WTC11 (cell line): ENCODE measurements around the gene ACP4. TPM values are rescaled to one million over a fixed set of nuclear protein-coding genes. Genes with fewer than 3 reads are reported as not detected.

Source experiments
- ATAC-seq: fragments of 200-7000 bp; cut with Tn5 transposase; 2 replicates; pipeline ENCODE4 v1.10.0; 2021; ENCODE audit warnings: mild to moderate bottlenecking, moderate library complexity
- CTCF ChIA-PET: fragments of 300-600 bp; sonication (Branson Sonifier 250); formaldehyde crosslinking; loops from one replicate; lab custom pipeline; 2021; ENCODE audit warnings: antibody characterized with exemption; lab: Charles Lee
- POLR2A ChIA-PET: fragments of 350-600 bp; sonication (Branson Sonifier 250); formaldehyde crosslinking; loops from one replicate; lab custom pipeline; 2021; ENCODE audit warnings: antibody characterized with exemption; lab: Charles Lee
- DNase-seq: peaks from one replicate; pipeline ENCODE4 v3.0.0; 2021; ENCODE audit warnings: low spot score
- H3K27ac Mint-ChIP-seq: 2 replicates; pipeline ENCODE4 v1.8.0; 2021; ENCODE audit warnings: mixed read lengths
- H3K27me3 Mint-ChIP-seq: 2 replicates; pipeline ENCODE4 v1.8.0; 2021; ENCODE audit warnings: low read depth, mild to moderate bottlenecking, moderate library complexity, mixed read lengths
- H3K36me3 Mint-ChIP-seq: 2 replicates; pipeline ENCODE4 v1.8.0; 2021; ENCODE audit warnings: mixed read lengths
- H3K4me1 Mint-ChIP-seq: 2 replicates; pipeline ENCODE4 v1.8.0; 2022; ENCODE audit warnings: mixed read lengths
- H3K4me3 Mint-ChIP-seq: 2 replicates; pipeline ENCODE4 v1.8.0; 2021; ENCODE audit warnings: mild to moderate bottlenecking, moderate library complexity, mixed read lengths
- H3K9me3 Mint-ChIP-seq: 2 replicates; pipeline ENCODE4 v1.8.0; 2021; ENCODE audit warnings: mixed read lengths
- AR ChIP-seq: fragments of 250-450 bp; sonication (Bioruptor Pico); IDR thresholded peaks from 2 replicates; pipeline ENCODE4 v1.9.0; 2021; ENCODE audit warnings: mild to moderate bottlenecking
- ATF3 ChIP-seq: sonication (generic); formaldehyde crosslinking; conservative IDR thresholded peaks from 2 replicates; pipeline ENCODE4 v1.8.1; 2022; ENCODE audit warnings: mild to moderate bottlenecking, missing genetic modification reagents
- ATF6 ChIP-seq: sonication (generic); formaldehyde crosslinking; IDR thresholded peaks from 2 replicates; pipeline ENCODE4 v1.8.1; 2023; ENCODE audit warnings: mild to moderate bottlenecking, missing genetic modification reagents
- CBFB ChIP-seq: sonication (generic); formaldehyde crosslinking; IDR thresholded peaks from 2 replicates; pipeline ENCODE4 v1.8.1; 2022; ENCODE audit warnings: mild to moderate bottlenecking, low read depth, missing genetic modification reagents
- ETV6 ChIP-seq: sonication (generic); formaldehyde crosslinking; IDR thresholded peaks from 2 replicates; pipeline ENCODE4 v1.8.1; 2022; ENCODE audit warnings: mild to moderate bottlenecking, missing genetic modification reagents
- GABPB1 ChIP-seq: sonication (generic); formaldehyde crosslinking; IDR thresholded peaks from 2 replicates; pipeline ENCODE4 v1.8.1; 2023; ENCODE audit warnings: mild to moderate bottlenecking, missing genetic modification reagents
- IRF1 ChIP-seq: sonication (generic); formaldehyde crosslinking; IDR thresholded peaks from 2 replicates; pipeline ENCODE4 v1.8.0; 2023; ENCODE audit warnings: missing genetic modification reagents
- JAZF1 ChIP-seq: fragments of 250-450 bp; sonication (Bioruptor Pico); IDR thresholded peaks from 2 replicates; pipeline ENCODE4 v1.9.0; 2021; ENCODE audit warnings: moderate library complexity, mild to moderate bottlenecking, inconsistent platforms
- NFATC4 ChIP-seq: fragments of 250-450 bp; sonication (Bioruptor Pico); IDR thresholded peaks from 2 replicates; pipeline ENCODE4 v1.9.0; 2021; ENCODE audit warnings: mild to moderate bottlenecking
- NFE2L1 ChIP-seq: sonication (generic); formaldehyde crosslinking; IDR thresholded peaks from 2 replicates; pipeline ENCODE4 v1.8.1; 2023; ENCODE audit warnings: missing genetic modification reagents
- NR1H2 ChIP-seq: sonication (generic); formaldehyde crosslinking; IDR thresholded peaks from 2 replicates; pipeline ENCODE4 v1.9.0; 2021; ENCODE audit warnings: mild to moderate bottlenecking, moderate library complexity, missing genetic modification reagents
- NR3C1 ChIP-seq: sonication (generic); formaldehyde crosslinking; conservative IDR thresholded peaks from 2 replicates; pipeline ENCODE4 v1.8.1; 2023; ENCODE audit warnings: low read depth, mild to moderate bottlenecking, missing genetic modification reagents
- PRRX2 ChIP-seq: fragments of 250-450 bp; sonication (Bioruptor Pico); IDR thresholded peaks from 2 replicates; pipeline ENCODE4 v1.8.0; 2021; ENCODE audit warnings: mild to moderate bottlenecking
- SOX15 ChIP-seq: fragments of 250-450 bp; sonication (Bioruptor Pico); IDR thresholded peaks from 2 replicates; pipeline ENCODE4 v1.9.0; 2021; ENCODE audit warnings: mild to moderate bottlenecking
- SP1 ChIP-seq: sonication (generic); formaldehyde crosslinking; conservative IDR thresholded peaks from 2 replicates; pipeline ENCODE4 v1.8.1; 2022; ENCODE audit warnings: missing genetic modification reagents
- ZMAT4 ChIP-seq: fragments of 250-450 bp; sonication (Bioruptor Pico); IDR thresholded peaks from 2 replicates; pipeline ENCODE4 v1.9.0; 2021; ENCODE audit warnings: mild to moderate bottlenecking
- ZNF219 ChIP-seq: sonication (generic); formaldehyde crosslinking; IDR thresholded peaks from 2 replicates; pipeline ENCODE4 v1.8.0; 2023; ENCODE audit warnings: missing genetic modification reagents, mild to moderate bottlenecking, borderline replicate concordance
- ZNF232 ChIP-seq: sonication (generic); formaldehyde crosslinking; IDR thresholded peaks from 2 replicates; pipeline ENCODE4 v1.8.0; 2022; ENCODE audit warnings: mild to moderate bottlenecking, missing genetic modification reagents
- ZNF532 ChIP-seq: fragments of 250-450 bp; sonication (Bioruptor Pico); IDR thresholded peaks from 2 replicates; pipeline ENCODE4 v1.9.0; 2021; ENCODE audit warnings: mild to moderate bottlenecking, borderline replicate concordance
- ZNF671 ChIP-seq: fragments of 250-450 bp; sonication (Bioruptor Pico); IDR thresholded peaks from 2 replicates; pipeline ENCODE4 v1.8.0; 2021; ENCODE audit warnings: mild to moderate bottlenecking
- total RNA-seq: library from RNA; stranded (reverse); gene quantifications from 3 replicates; pipeline ENCODE4 v1.2.3, GENCODE V29; 2021

Gene ACP4
- total RNA-seq, 1 experiment from 2014 or later, result not detected

- peaks cover 5% of the 10 kb centered on the region for H3K4me1 Mint-ChIP-seq
- POLR2A ChIA-PET, result interaction anchor here (0.6 to 0.7 kb wide), 2 partner anchors 34 to 86 kb away, joined by 3 to 11 read pairs; no protein-coding TSS in a partner anchor
- H3K36me3 Mint-ChIP-seq, result no peaks in the 10 kb centered on the region
- CTCF ChIA-PET, result interaction anchor here (0.6 to 2.7 kb wide), 6 partner anchors 19 to 187 kb away, joined by 3 to 13 read pairs (median 3); no protein-coding TSS in a partner anchor
- ATAC-seq (no peak), DNase-seq (no peak)
- H3K27me3 Mint-ChIP-seq, result peaks cover 18% of the 10 kb centered on the region
- H3K27ac Mint-ChIP-seq, result no peak overlapping the region
- no peak overlapping the region for H3K4me3 Mint-ChIP-seq
- H3K9me3 Mint-ChIP-seq, result no peaks in the 10 kb centered on the region
- TF ChIP-seq CBFB (CRISPR knock-in tag) (no peak), ETV6 (CRISPR knock-in tag) (no peak), AR (CRISPR knock-in tag) (no peak), ZNF232 (no peak), GABPB1 (CRISPR knock-in tag) (no peak), NFE2L1 (CRISPR knock-in tag) (no peak), NR1H2 (CRISPR knock-in tag) (no peak), SOX15 (no peak), ZNF219 (CRISPR knock-in tag) (no peak), NR3C1 (CRISPR knock-in tag) (no peak), IRF1 (CRISPR knock-in tag) (no peak), ZMAT4 (CRISPR knock-in tag) (no peak), ZNF671 (CRISPR knock-in tag) (no peak), ATF3 (CRISPR knock-in tag) (no peak), JAZF1 (CRISPR knock-in tag) (no peak), PRRX2 (no peak)
These were observed 46.7 kb upstream of the ACP4 start for GRCh38 chr19:50743537-50743936.

- DNase-seq (no peak), ATAC-seq (no peak)
- CTCF ChIA-PET, result interaction anchor here (2.7 kb wide), 1 partner anchor 21 kb away, joined by 13 read pairs; no protein-coding TSS in a partner anchor
- Mint-ChIP-seq H3K27me3 (peaks cover 8% of the 10 kb centered on the region), H3K27ac (no peak overlapping the region), H3K36me3 (no peaks in the 10 kb centered on the region), H3K9me3 (no peaks in the 10 kb centered on the region), H3K4me3 (no peak overlapping the region), H3K4me1 (peaks cover 2% of the 10 kb centered on the region; the same call in 1 of the 2 replicates)
- POLR2A ChIA-PET, result no interaction called here
- no peak for TF ChIP-seq ZNF532 (CRISPR knock-in tag)
- TF ChIP-seq ATF6, result no peak
- TF ChIP-seq NFATC4 (CRISPR knock-in tag), result no peak
- no peak for TF ChIP-seq SP1
These were observed 45.0 kb upstream of the ACP4 start for GRCh38 chr19:50745221-50745620.
